Measurements from ENCODE around the gene NEUROG2. TPM values are rescaled to one million over a fixed set of nuclear protein-coding genes. Genes with fewer than 3 reads are reported as not detected.

NEUROG2 gene
- total RNA-seq, 1 donor from 2014 or later = not detected

DNA sequence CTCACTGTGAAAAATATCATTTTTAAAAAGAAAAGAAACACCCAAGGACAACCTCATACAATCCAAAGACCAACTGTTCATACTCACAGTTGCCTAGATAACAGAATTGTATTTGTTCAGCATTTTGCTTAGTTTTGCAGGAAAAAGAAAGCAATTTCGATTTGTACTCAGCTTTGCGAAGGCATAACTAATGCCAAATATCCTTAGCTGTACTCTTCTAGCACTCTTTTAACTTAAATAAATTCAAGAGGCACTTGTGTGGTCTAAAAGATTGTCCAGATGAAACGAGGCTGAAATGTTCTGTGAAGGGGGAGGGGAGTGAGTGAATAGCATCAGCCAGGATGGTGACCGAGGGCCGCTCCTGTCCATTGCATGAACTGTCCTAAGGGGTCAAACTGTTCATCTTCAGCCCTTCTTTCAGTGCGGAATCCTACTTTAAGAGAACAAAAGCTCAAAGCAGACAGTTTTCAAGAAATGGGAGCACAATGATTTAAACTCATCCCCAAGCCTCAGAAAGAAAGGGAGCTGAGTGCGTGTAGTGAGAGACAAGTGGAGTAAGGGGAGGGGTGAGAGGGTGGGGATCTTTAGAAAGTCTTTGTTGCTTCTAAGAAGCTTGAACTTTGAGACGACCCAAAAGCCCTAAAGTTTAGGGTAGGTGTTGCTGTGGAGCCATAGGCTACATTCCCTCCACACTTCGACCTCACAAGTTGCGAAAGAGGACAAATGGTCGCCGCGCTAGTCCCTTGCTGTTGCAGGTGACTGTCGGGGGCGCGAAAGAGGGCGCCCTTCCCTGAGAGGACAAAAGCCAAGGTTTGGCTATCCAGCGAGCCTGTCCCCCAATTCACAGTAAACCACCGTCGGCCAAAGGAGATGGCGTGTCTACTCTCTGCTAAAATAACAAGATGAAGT, 4.0 kb upstream of the NEUROG2 start:
- no peak for ATAC-seq
- H3K27ac ChIP-seq = no peak overlapping the region
- no peaks in the 10 kb centered on the region for H3K9me3 ChIP-seq
- no peak for DNase-seq
- intact Hi-C loops (cut with DNase I) = loop anchor here (10.0 kb wide), 1 partner anchor 195 kb away; no protein-coding TSS in a partner anchor
- H3K4me3 ChIP-seq = no peak overlapping the region
- TF ChIP-seq, protein P1, sequence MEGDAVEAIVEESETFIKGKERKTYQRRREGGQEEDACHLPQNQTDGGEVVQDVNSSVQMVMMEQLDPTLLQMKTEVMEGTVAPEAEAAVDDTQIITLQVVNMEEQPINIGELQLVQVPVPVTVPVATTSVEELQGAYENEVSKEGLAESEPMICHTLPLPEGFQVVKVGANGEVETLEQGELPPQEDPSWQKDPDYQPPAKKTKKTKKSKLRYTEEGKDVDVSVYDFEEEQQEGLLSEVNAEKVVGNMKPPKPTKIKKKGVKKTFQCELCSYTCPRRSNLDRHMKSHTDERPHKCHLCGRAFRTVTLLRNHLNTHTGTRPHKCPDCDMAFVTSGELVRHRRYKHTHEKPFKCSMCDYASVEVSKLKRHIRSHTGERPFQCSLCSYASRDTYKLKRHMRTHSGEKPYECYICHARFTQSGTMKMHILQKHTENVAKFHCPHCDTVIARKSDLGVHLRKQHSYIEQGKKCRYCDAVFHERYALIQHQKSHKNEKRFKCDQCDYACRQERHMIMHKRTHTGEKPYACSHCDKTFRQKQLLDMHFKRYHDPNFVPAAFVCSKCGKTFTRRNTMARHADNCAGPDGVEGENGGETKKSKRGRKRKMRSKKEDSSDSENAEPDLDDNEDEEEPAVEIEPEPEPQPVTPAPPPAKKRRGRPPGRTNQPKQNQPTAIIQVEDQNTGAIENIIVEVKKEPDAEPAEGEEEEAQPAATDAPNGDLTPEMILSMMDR (IDR thresholded peaks at IDR 0.05) = no peak
- peaks cover 43% of the 10 kb centered on the region for H3K4me1 ChIP-seq
- no peaks in the 10 kb centered on the region for H3K36me3 ChIP-seq
- peaks cover 96% of the 10 kb centered on the region for H3K27me3 ChIP-seq (ENCODE audit: low read depth)

DNA sequence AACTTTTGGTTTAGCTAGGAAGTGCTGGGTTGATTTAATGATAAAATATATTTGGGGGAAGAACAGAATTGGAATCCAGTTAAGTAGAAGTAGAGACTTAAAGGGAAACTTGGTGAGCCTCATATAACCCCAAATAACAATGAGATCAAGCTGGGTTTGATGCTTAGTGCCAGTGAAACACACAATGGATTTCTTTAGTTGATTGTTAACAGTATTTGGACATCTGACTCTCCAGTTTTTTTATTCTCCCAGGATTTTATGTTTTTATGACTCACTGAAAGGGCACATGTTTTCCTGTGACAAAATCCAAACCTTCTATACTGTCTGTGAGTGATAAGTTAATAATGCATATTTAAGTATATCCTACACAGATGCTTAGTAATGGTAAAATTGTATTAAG, 2.7 kb upstream of the NEUROG2 start:
- Histone ChIP-seq H3K27ac (no peak overlapping the region), H3K9me3 (no peaks in the 10 kb centered on the region), H3K4me1 (peaks cover 47% of the 10 kb centered on the region), H3K27me3 (ENCODE audit: low read depth) (peaks cover 100% of the 10 kb centered on the region), H3K4me3 (no peak overlapping the region), H3K36me3 (no peaks in the 10 kb centered on the region)
- DNase-seq (no peak), ATAC-seq (no peak)
- intact Hi-C loops (cut with DNase I) = no loop called here
- TF ChIP-seq, protein P1 (IDR thresholded peaks at IDR 0.05) = no peak

DNA sequence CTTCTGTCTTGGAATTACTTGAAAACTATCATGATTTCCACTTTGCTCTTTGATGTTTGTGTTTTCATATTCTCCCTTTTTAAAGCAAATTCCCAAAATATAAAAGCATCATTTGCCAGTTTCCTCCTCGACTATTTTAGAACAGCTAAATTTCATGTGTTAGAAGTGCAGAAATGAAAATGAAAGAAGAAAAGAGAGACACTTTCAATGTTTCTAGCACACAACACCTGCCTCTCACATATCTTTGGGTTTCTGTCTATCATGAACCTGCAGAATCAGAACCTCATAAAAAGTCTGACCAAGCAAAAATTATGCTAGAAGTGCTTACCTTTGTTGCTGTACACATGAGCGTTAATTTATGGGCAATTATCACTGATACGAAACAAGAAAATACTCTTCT, 1.9 kb upstream of the NEUROG2 start:
- H3K27me3 ChIP-seq (ENCODE audit: low read depth) = peaks cover 100% of the 10 kb centered on the region
- peaks cover 39% of the 10 kb centered on the region for H3K4me1 ChIP-seq
- no peaks in the 10 kb centered on the region for H3K36me3 ChIP-seq
- no peaks in the 10 kb centered on the region for H3K9me3 ChIP-seq
- TF ChIP-seq, protein P1 (IDR thresholded peaks at IDR 0.05) = no peak
- ATAC-seq = no peak
- intact Hi-C loops (cut with DNase I) = no loop called here
- no peak for DNase-seq
- H3K27ac ChIP-seq = no peak overlapping the region
- no peak overlapping the region for H3K4me3 ChIP-seq

DNA sequence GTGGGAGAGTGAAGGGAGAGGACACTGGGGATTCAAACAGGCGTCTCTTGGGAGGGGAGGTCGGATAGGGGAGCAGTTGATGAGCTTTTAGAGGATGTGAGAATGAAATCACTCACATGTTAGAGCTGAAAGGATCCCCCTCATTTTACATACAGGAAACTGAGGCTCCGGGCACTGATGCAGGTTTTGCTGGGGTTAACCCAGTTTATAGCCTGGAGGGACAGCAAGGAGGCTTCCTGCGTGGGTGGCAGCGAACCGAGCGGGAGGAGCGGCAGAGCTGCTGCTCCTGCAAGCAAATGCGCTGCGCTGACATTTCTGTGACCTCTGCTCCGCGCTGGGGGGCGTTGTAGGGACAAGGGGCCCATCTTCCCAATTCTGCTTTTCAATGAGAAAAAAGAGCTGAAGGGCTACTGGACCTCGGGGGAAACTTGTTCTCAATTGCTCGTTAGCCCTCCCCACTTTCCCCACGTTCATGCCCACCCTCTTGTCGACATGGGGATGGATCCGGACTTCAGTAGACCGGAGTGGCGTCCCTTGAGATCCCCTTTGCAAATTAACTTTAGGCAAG, 1.2 kb upstream of the NEUROG2 start:
- no peak overlapping the region for H3K27ac ChIP-seq
- H3K4me1 ChIP-seq = peaks cover 35% of the 10 kb centered on the region
- DNase-seq = no peak
- no peaks in the 10 kb centered on the region for H3K36me3 ChIP-seq
- intact Hi-C loops (cut with DNase I) = no loop called here
- no peak for ATAC-seq
- TF ChIP-seq, protein P1 (IDR thresholded peaks at IDR 0.05) = no peak
- H3K9me3 ChIP-seq = no peaks in the 10 kb centered on the region
- H3K27me3 ChIP-seq (ENCODE audit: low read depth) = peaks cover 100% of the 10 kb centered on the region
- peak overlapping the region; percentile 59 for H3K4me3 ChIP-seq

DNA sequence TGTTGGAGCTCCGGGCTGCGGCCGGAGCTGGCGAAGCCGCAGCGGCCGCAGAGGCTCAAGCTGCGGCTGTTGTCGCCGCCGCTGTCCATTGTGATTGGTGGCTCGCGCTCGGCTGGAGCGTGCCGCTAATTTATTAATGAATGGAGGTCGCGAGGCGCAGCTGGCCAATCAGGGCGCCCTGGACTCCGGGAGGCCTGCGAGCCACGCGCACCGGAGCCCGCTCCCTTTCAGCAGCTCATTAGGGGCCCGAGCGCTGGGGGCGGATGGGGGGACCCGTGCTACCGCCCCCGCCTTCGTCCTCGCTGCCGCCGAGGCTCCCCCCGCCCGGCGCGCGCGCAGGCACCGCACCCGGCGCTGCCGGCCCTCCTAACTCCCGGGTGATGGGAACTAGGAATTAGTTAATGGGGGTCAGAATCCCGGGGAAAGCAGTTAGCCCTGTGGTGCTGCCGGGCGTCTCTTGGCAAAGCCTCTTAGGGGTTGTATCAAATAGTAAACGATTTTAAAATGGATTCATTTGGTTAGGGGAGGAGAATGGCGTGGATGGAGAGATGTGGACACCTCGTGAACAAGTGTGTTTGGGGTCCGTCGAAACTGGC, 589 bp upstream of the NEUROG2 start:
- intact Hi-C loops (cut with DNase I) = no loop called here
- DNase-seq (no peak), ATAC-seq (peak; percentile 27 to 40)
- TF ChIP-seq, protein P1 (IDR thresholded peaks at IDR 0.05) = no peak
- peaks cover 35% of the 10 kb centered on the region for H3K4me1 ChIP-seq
- H3K27ac ChIP-seq = no peak overlapping the region
- peaks cover 100% of the 10 kb centered on the region for H3K27me3 ChIP-seq (ENCODE audit: low read depth)
- H3K36me3 ChIP-seq = no peaks in the 10 kb centered on the region
- H3K4me3 ChIP-seq = peak overlapping the region; percentile 59
- no peaks in the 10 kb centered on the region for H3K9me3 ChIP-seq

Measured in lower lobe of right lung (tissue), 2 donors.